ENCODE data around the gene RALGAPA2.

RALGAPA2 gene

DNA sequence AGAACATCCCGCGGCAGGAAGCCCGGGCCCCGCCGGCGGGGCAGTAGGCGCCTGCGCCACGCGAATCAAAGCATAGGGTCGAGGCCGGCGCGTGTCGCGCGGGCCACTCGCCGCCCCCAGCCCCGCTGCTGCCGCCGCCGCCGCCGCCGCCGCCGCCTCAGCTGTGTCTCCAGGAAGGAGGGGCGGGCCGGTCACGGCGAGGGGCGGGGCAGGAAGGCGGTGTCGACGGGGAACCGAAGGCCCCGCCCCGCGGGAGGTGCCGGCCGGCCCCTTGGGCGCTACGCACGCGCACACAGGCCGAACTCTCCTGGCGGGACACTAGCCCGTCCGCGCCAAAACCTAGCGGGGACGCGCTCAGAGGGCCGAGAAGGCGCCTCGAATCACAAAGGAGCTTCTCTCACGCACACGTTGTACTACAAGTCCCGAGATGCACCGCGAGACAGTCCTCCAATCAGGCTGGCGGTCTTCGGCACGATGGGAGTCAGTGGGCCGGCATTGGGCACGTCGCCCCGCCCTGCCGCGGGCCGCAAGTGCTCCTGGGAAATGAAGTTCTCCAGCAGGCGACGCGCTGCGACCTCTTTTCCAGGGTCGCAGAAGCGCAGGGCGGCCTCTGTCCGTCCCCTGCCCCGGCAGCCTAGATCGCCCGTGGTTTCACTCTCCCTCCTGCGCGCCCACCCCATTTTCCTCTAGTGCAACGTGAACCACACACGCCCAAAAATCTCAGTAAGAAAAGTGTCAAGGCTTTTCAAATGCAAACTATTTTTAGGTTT is at the start of gene RALGAPA2:
RALGAPA2 (minus strand) TSS at position 171 of the 770 bp plus-strand sequence; CDS start at position 7, 164 bp downstream.
- DNase-seq = peak; percentile 99 to 100

DNA sequence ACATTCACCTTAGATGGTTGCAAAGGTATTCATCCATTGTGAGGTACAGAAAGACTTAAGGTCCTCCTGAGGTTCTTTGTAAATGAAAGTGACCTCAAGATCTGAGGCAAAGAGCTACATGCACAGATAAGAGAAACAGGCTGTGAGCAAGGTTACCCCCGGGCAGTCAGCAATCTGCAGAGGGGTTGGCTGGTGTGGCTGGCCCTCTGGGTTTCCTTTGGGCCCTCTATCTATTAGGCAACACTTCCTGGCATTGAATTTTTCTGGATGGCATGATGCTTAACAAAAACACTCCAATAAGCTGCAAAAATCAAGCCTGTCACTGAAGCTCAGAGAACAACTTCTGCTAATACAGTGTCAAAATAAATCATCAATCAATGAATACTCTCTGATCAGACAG is 48.9 kb upstream of the RALGAPA2 start:
- DNase-seq = no peak

- no peak for DNase-seq
These were observed 46.7 kb upstream of the RALGAPA2 start for GRCh38 chr20:20759132-20759531.

DNA sequence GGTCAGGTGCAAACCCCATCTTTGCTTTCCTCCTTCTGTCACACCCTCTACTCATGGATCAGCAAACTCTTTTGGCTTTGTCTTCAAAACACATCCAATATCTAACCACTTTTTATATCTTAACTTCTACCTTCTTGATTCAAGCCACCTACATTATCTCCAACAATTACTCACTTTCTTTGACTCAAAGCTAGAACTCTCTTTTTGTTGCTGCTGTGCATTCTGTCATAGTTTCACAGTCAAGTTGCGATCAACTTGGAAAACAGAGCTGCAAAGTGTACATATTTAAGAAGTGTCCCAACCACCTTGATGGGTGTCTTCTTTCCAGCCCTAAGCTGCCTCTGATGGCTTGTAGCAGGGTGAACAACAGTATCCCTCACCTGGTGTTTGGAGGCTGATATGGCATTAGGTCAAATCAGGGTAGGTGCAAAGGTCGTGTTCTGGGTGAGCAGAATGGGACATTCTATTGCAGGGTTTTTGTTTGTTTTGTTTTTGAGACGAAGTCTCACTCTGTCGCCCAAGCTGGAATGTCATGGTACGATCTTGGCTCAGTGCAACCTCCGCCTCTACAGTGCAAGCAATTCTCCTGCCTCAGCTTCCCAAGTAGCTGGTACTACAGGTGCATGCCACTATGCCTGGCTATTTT is 43.4 kb upstream of the RALGAPA2 start:
- no peak for DNase-seq

- no peak for DNase-seq
These were observed 42.8 kb upstream of the RALGAPA2 start for GRCh38 chr20:20755231-20755630.

GRCh38 chr20:20754714-20755113 is 42.3 kb upstream of the RALGAPA2 start:
- DNase-seq = no peak

GRCh38 chr20:20752712-20753111 is 40.3 kb upstream of the RALGAPA2 start:
- DNase-seq = no peak

GRCh38 chr20:20747298-20747697 is 34.9 kb upstream of the RALGAPA2 start:
- DNase-seq = no peak

DNA sequence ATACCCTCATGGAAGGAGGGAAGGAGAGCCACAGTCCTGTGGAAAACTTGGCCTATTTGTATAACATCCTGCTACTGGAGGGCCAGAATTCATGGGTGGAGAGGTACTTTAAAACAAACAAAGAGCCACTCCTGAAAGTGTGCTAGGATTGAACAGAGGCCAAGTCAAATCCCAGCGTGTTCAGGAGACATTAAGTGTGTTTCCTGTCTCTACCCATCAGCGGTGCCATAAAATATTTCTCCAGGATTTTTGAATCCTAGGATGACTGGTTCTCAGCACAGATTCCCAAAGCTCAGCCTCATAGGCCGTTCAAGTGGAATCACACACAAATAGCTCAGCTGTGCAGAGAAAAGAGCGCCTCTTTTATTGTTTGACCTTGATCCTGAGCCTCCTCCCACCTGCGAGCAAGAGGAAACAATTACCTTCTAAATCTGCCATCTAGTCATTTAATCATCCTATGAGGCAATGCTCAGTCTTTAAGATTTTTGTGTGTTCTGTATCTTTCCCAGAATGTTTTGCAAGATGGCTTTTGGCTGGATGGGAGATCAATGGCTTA is 31.8 kb upstream of the RALGAPA2 start:
- no peak for DNase-seq

- DNase-seq = peak in 1 of 2 experiments; percentile 61
These were observed 31.2 kb upstream of the RALGAPA2 start for GRCh38 chr20:20743511-20744169.

DNA sequence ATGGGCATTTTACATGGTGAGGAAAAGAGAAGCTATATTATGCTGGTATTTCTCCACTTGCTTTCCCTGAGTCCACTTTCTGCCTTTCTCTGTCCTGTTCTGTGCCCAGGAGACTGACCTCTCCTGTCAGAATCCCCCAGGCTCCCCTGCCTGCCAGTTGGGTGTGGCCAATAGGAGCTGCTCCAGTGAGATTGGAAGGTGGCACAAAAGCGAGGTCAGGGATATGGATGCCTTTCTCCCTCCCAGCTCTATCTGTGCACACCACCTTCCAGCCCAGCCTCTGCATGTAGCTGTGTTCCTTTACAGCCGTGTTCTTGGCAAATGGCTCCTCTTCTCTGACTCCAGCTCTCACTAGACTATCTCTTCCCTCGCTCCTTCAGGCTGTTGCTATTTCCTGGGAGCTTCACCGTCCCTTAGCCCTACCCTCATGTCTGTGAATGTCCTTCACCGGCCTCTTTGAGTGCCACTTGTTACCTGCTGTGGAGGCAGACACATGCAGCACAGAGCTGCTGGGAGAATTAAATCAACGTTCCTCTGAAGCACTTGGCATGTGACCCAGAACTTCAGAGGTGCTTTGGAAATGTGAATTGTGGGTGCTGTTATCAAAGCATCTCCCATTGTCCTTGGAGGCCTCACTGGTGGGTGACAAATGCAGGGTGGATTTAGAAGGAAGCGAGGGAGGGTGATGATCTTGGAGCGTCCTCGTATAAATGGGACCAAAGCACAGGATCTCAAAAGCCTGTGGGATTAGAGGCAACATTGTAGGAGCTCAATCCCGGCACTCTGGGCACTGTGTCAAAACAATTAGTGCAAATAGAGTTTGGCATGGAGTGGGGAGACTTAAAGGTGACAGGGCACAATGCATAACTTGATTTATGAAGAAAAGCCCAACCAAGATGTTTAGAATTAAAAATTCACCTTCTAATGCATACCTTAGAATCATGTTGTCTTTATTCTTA is 28.9 kb upstream of the RALGAPA2 start:
- DNase-seq = no peak

DNA sequence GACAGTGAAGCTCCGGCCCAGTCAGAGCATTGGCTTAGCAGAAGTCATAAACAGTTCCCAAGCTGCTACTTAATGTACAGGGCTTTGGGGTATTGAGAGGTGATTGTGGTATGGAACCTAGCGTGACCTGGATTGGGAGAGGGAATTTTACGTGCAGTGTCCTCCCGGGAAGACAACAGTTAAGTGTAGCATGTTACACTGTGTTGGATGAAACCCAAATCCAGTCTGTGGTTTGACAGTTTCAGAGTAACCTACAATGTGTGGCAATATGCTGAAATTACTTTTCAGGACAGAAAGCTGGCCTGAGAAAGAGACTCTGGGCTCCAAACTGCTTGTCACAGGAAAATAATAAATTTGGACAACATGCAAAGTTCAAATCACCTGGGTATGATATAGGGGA is 28.1 kb upstream of the RALGAPA2 start:
- no peak for DNase-seq

DNA sequence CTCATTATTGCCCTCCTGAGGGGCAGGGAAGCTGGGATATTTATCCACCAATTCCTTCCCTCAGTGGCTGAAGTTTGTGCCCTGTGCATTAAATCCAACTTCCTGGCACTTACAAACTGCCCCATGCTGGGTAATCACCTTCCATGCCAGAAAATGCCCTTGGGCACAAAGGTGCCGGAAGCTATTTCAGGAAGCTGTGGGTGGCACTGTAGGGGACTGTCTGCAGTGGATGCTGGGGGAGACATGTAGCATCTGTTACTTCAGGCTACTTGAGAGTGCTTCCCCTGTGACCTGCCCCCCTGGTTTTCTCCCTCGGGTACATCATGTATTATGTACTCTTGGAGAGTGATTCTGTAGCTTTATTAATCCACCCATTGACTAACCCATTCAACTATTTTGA is 24.7 kb upstream of the RALGAPA2 start:
- DNase-seq = peak; percentile 25 to 49

- peak; percentile 91 to 96 for DNase-seq
These were observed 23.9 kb upstream of the RALGAPA2 start for GRCh38 chr20:20736303-20736702.

GRCh38 chr20:20734475-20734948 is 22.1 kb upstream of the RALGAPA2 start:
- DNase-seq = no peak

DNA sequence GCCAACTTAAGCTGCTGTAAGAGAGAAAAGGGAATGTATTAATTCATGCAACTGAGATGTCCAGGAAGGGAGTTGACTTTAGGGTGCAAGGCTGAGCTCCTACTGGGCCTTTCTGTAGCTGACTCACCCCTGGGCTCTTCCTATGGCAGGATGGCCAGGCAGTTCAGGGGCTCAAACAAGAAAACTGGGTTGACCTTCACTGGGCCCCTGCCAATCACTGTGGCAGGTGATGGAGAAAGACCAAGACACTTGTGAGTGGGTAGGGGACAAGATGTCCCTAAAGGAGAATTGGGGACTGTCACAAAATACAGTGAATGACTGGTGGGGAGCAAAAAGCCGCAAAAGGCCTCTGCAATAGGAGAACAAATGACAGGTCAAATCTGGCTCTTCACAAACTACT is 21.5 kb upstream of the RALGAPA2 start:
- no peak for DNase-seq

- no peak for DNase-seq
These were observed 20.2 kb upstream of the RALGAPA2 start for GRCh38 chr20:20732641-20733040.

DNA sequence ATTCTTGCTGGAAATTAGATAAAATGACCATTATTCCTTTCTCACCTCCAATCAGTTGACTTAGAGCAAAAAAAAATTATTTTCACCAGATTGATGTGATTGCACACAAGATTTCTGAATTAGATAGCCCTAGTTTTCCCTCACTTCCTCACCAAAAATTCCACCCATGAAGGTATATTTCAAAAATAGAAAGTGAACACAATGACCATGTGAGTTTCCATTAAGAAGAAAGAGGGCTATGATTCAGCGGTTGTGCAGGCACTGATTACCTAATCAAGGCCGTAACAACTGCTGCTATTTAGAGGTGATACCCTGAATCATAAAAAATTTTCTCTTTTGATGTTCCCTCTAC is 19.5 kb upstream of the RALGAPA2 start:
- DNase-seq = no peak

DNA sequence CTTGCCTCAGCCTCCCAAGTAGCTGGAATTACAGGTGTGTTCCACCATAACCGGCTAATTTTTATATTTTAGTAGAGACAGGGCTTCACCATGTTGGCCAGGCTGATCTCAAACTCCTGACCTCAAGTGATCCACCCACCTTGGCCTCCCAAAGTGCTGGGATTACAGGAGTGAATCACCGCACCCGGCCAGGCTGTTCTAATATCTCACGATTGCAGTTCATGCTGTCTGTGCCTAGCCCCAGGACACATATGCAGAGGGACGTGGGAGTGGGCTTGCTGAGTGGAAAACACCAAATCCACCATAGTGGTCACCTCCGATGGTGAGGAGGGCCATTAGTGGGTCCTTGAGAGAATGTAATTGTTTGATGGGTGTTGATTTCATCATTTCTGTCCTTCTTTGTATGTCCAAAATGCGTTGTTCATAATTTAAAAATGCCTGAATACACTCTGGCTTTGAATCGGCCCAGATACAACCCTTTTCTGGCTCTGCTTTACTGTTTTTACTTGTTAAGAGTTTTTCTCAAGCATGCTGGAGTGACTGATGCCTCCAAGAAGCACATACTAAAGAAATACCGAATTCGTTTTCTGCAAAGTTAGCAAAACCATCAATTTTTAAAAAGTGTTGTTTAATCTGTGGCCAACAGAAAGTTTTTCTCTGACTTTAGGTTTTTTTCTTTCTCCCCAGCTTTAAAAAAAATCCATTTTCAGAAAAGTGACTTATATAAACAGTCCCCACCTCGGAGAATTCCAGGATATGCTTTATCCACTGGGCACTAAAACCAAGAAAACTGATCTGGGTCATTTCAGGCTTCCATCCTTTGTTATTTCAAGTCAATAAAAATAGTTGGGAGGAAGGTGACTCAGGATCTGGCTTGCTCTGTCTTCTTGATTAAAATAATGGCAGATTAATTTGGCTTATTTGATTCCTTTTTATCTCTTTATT is 18.8 kb upstream of the RALGAPA2 start:
- no peak for DNase-seq

DNA sequence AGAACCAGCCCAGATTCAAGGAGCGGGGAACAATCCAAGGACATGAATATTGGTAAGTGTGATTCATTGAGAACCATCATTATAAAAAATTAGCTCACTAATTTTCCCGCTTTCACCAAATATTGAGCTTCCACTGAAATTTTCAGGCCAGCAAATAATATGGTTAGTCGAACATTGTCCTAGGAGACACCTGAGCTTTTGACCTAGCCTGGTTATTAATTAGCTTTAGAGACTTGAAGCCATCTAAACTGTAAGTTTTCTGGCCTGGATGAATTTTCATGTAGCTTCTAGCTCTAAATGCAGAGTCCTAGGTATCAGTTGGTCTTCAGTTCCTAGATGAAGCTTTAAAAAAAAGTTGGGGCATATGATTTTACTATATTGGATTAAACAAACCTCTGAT is 17.1 kb upstream of the RALGAPA2 start:
- no peak for DNase-seq

- no peak for DNase-seq
These were observed 9.0 kb upstream of the RALGAPA2 start for GRCh38 chr20:20721489-20721888.

Data from NCI-H524 (cell line).